ENCODE results near the gene TAPBP. TPM values are rescaled to one million over a fixed set of nuclear protein-coding genes. Genes with fewer than 3 reads are reported as not detected.

The TAPBP gene
- total RNA-seq: 45.8 TPM

GRCh38 chr6:33313709-33314514, at the start of gene TAPBP:
TSS of gene TAPBP (minus strand) at chr6:33314078. CDS start at chr6:33314041, 37 bp downstream.

GRCh38 chr6:33317669-33318425, 4.0 kb upstream of the TAPBP start, which contains the start of gene ZBTB22:
TSS of gene ZBTB22 (minus strand) at chr6:33317744. CDS start at chr6:33316916, 828 bp downstream.

GRCh38 chr6:33298773-33299236, 15.1 kb downstream of the TAPBP start, which contains the start of gene RGL2:
TSS of gene RGL2 (minus strand) at chr6:33298942. CDS start at chr6:33298610, 332 bp downstream.

GRCh38 chr6:33288921-33289783, 24.7 kb downstream of the TAPBP start, which contains the start of the genes PFDN6 and WDR46:
TSS of gene PFDN6 (plus strand) at chr6:33289601. CDS start at chr6:33289857, 256 bp downstream.
TSS of gene WDR46 (minus strand) at chr6:33289239. CDS start at chr6:33289170, 69 bp downstream.

GRCh38 chr6:33276864-33277662, 36.8 kb downstream of the TAPBP start, which contains the start of gene B3GALT4:
TSS of gene B3GALT4 (plus strand) at chr6:33277123. CDS start at chr6:33277420, 297 bp downstream.

GRCh38 chr6:33271468-33272274, 42.2 kb downstream of the TAPBP start, which contains the start of the genes RPS18 and VPS52:
TSS of gene RPS18 (plus strand) at chr6:33272075. CDS start at chr6:33272120, 45 bp downstream.
TSS of gene VPS52 (minus strand) at chr6:33271876. CDS start at chr6:33271675, 201 bp downstream.

Other genes starting within 250 kb of the TAPBP start
- gene HLA-DPA1, start 240.4 kb downstream of the TAPBP start, total RNA-seq: 7.6 TPM
- 6.7 TPM for gene HLA-DPB1, start 238.1 kb downstream of the TAPBP start, total RNA-seq
- gene COL11A2, start 121.6 kb downstream of the TAPBP start, total RNA-seq: 39.0 TPM
- 34.6 TPM for gene RXRB, start 113.4 kb downstream of the TAPBP start, total RNA-seq
- gene SLC39A7, start 113.2 kb downstream of the TAPBP start, total RNA-seq: 60.0 TPM
- gene HSD17B8, start 109.4 kb downstream of the TAPBP start, total RNA-seq: 14.3 TPM
- 30.7 TPM for gene RING1, start 105.6 kb downstream of the TAPBP start, total RNA-seq
- gene VPS52, start 42.2 kb downstream of the TAPBP start, total RNA-seq: 51.6 TPM
- gene RPS18, start 42.0 kb downstream of the TAPBP start, total RNA-seq: 1,580 TPM
- gene B3GALT4, start 37.0 kb downstream of the TAPBP start, total RNA-seq: 6.3 TPM
- gene WDR46, start 24.8 kb downstream of the TAPBP start, total RNA-seq: 39.2 TPM
- gene PFDN6, start 24.5 kb downstream of the TAPBP start, total RNA-seq: 20.5 TPM
- 45.5 TPM for gene RGL2, start 15.1 kb downstream of the TAPBP start, total RNA-seq
- 26.7 TPM for gene ZBTB22, start 3.7 kb upstream of the TAPBP start, total RNA-seq
- gene DAXX, start 8.9 kb upstream of the TAPBP start, total RNA-seq: 31.8 TPM
- gene KIFC1, start 77.7 kb upstream of the TAPBP start, total RNA-seq: 13.2 TPM
- gene PHF1, start 96.9 kb upstream of the TAPBP start, total RNA-seq: 40.9 TPM
- 76.4 TPM for gene CUTA, start 104.0 kb upstream of the TAPBP start, total RNA-seq
- gene SYNGAP1, start 106.0 kb upstream of the TAPBP start, total RNA-seq: 17.9 TPM
- gene ZBTB9, start 140.5 kb upstream of the TAPBP start, total RNA-seq: 9.0 TPM